Fibroblast of lung (primary cell): Measurements from ENCODE around the gene OCLN. TPM values are rescaled to one million over a fixed set of nuclear protein-coding genes. Genes with fewer than 3 reads are reported as not detected.

Source experiments
- DNase-seq, 2 donors: peaks; one replicate each; pipeline versions ENCODE4 v3.0.0 to v3.0.0-alpha.2; 2010; ENCODE audit warnings: low read depth in 2 of 2
- H2AFZ ChIP-seq: 2 replicates; pipeline ENCODE4 v1.5.1; 2012; ENCODE audit warnings: low read length, control low read depth, inconsistent platforms
- H3K27ac ChIP-seq: 2 replicates; pipeline ENCODE4 v1.5.1; 2011; ENCODE audit warnings: low read length, control low read depth; ENCODE audit not compliant: insufficient read depth
- H3K27me3 ChIP-seq: 2 replicates; pipeline ENCODE4 v1.5.1; 2011; ENCODE audit warnings: mild to moderate bottlenecking, low read length; ENCODE audit not compliant: control insufficient read depth, insufficient read depth
- H3K36me3 ChIP-seq: 2 replicates; pipeline ENCODE4 v1.5.1; 2011; ENCODE audit warnings: low read length; ENCODE audit not compliant: control insufficient read depth, insufficient read depth
- H3K4me1 ChIP-seq: 2 replicates; pipeline ENCODE4 v1.5.1; 2011; ENCODE audit warnings: low read length; ENCODE audit not compliant: control insufficient read depth, insufficient read depth; ENCODE audit errors: extremely low read depth
- H3K4me2 ChIP-seq: 2 replicates; pipeline ENCODE4 v1.5.1; 2011; ENCODE audit warnings: low read length, control low read depth; ENCODE audit not compliant: insufficient read depth; ENCODE audit errors: extremely low read depth
- H3K4me3 ChIP-seq, 4 experiments: fragments of 200-600 bp in 1 of 4; sonication (generic) in 1 of 4; replicated peaks in 1 of 4; 2 replicates each; pipeline ENCODE4 v1.5.1; 2011 to 2016; ENCODE audit warnings: low read length in 4 of 4, low read depth in 3 of 4, mild to moderate bottlenecking in 3 of 4, control low read depth in 2 of 4, inconsistent platforms in 1 of 4, mixed read lengths in 1 of 4; ENCODE audit not compliant: insufficient read depth in 1 of 4; ENCODE audit errors: control extremely low read depth in 1 of 4
- H3K79me2 ChIP-seq: 2 replicates; pipeline ENCODE4 v1.5.1; 2012; ENCODE audit warnings: mild to moderate bottlenecking, low read length, inconsistent platforms; ENCODE audit not compliant: control insufficient read depth, insufficient read depth
- H3K9ac ChIP-seq: 2 replicates; pipeline ENCODE4 v1.5.1; 2011; ENCODE audit warnings: mild to moderate bottlenecking, low read length, control low read depth; ENCODE audit not compliant: insufficient read depth
- H3K9me3 ChIP-seq: 2 replicates; pipeline ENCODE4 v1.5.1; 2012; ENCODE audit warnings: low read depth, low read length; ENCODE audit not compliant: control insufficient read depth, insufficient read depth
- H4K20me1 ChIP-seq: 2 replicates; pipeline ENCODE4 v1.5.1; 2011; ENCODE audit warnings: low read length; ENCODE audit not compliant: control insufficient read depth, insufficient read depth; ENCODE audit errors: extremely low read depth
- CTCF ChIP-seq, 2 donors: IDR thresholded peaks in 1 of 2; conservative IDR thresholded peaks in 1 of 2; 1 replicate in 1 of 2; 2 replicates in 1 of 2; pipeline ENCODE4 v1.5.1; 2011 to 2012; ENCODE audit warnings: low read length in 2 of 2, control low read depth in 1 of 2, inconsistent platforms in 1 of 2, low read depth in 1 of 2, mild to moderate bottlenecking in 1 of 2
- EZH2 ChIP-seq: IDR thresholded peaks from 2 replicates; pipeline ENCODE4 v1.5.1; 2012; ENCODE audit warnings: low read length, control low read depth, mild to moderate bottlenecking; ENCODE audit errors: missing control alignments
- polyA plus RNA-seq, 2 donors: library from polyadenylated mRNA; depleted of rRNA in 1 of 2; stranded (reverse) in 1 of 2; unstranded in 1 of 2; fragments of >200 nt; gene quantifications; 2 replicates each; pipeline ENCODE4 v1.2.1, GENCODE V29; 2011 to 2012; ENCODE audit warnings: missing spikeins in 1 of 2
- total RNA-seq: library from RNA; depleted of rRNA; stranded (reverse); fragments of >200 nt; gene quantifications from 2 replicates; pipeline ENCODE4 v1.2.1, GENCODE V29; 2014

OCLN gene
- total and polyA plus RNA-seq, 2 donors (not counting 1 experiment from before 2014, with no cell fraction given), result 3.1 to 7.8 TPM

DNA sequence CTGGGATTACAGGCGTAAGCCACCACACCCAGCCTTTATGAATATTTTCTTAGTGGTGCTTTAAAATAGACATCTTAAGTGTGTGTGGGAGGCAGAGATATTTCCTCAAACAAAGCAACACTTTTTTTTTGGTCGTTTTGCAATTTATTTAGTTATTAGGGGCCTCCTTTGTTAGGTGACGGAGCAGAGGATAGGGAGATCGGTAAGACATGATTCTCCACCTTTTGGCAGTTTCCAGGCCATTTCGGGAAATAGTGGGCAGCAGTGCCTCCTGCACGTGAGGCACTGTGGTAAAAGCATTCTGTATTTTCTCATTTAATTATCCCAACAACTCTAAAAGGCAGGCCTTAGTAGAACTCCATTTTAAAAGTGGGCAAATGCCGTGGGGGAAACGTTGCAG lies 1.9 kb downstream of the OCLN start:
- Histone ChIP-seq H3K9me3 (no peaks in the 10 kb centered on the region), H4K20me1 (no peaks in the 10 kb centered on the region), H2AFZ (no peak overlapping the region), H3K79me2 (no peaks in the 10 kb centered on the region), H3K4me3 (no peak overlapping the region), H3K27me3 (peaks cover 28% of the 10 kb centered on the region), H3K4me2 (no peak overlapping the region), H3K27ac (no peak overlapping the region), H3K36me3 (no peaks in the 10 kb centered on the region), H3K9ac (no peak overlapping the region), H3K4me1 (peaks cover 8% of the 10 kb centered on the region)
- no peak for DNase-seq
- TF ChIP-seq CTCF (conservative IDR thresholded peaks at IDR 0.05 in 1 of 2, IDR thresholded peaks at IDR 0.05 in 1 of 2; ENCODE audit: low read depth in 1 of 2, low read length in 2 of 2) (no peak), EZH2 (no peak)

GRCh38 chr5:69497006-69497520 lies 4.5 kb downstream of the OCLN start:
- peak; percentile 46 to 56 for DNase-seq
- Histone ChIP-seq H3K27me3 (peaks cover 15% of the 10 kb centered on the region), H3K79me2 (no peaks in the 10 kb centered on the region), H2AFZ (peak overlapping the region; percentile 21), H3K4me2 (no peak overlapping the region), H3K4me3 (no peak overlapping the region), H3K36me3 (no peaks in the 10 kb centered on the region), H3K9me3 (no peaks in the 10 kb centered on the region), H3K9ac (no peak overlapping the region), H3K4me1 (peaks cover 8% of the 10 kb centered on the region), H3K27ac (no peak overlapping the region), H4K20me1 (no peaks in the 10 kb centered on the region)
- TF ChIP-seq EZH2 (no peak), CTCF (conservative IDR thresholded peaks at IDR 0.05 in 1 of 2, IDR thresholded peaks at IDR 0.05 in 1 of 2; ENCODE audit: low read depth in 1 of 2, low read length in 2 of 2) (no peak)

DNA sequence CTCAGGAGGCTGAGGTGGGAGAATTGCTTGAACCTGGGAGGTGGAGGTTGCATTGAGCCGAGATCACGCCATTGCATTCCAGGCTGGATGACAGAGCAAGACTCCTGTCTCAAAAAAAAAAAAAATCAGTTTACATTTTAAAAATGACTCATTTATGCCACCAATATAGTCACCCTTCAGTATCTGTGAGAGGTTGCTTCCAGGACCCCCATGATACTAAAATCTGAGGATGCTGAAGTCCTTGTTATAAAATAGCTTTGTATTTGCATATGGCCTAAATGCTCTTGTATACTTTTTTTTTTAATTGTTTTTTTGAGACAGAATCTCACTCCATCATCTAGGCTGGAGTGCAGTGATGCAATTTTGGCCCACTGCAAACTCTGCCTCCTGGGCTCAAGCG lies 5.8 kb downstream of the OCLN start:
- peaks cover 16% of the 10 kb centered on the region for H3K4me1 ChIP-seq
- TF ChIP-seq EZH2 (no peak), CTCF (conservative IDR thresholded peaks at IDR 0.05 in 1 of 2, IDR thresholded peaks at IDR 0.05 in 1 of 2; ENCODE audit: low read depth in 1 of 2, low read length in 2 of 2) (no peak)
- H3K9ac ChIP-seq, result no peak overlapping the region
- H3K9me3 ChIP-seq, result no peaks in the 10 kb centered on the region
- no peaks in the 10 kb centered on the region for H3K36me3 ChIP-seq
- H3K27ac ChIP-seq, result no peak overlapping the region
- H4K20me1 ChIP-seq, result no peaks in the 10 kb centered on the region
- no peak overlapping the region for H3K4me2 ChIP-seq
- no peak overlapping the region for H2AFZ ChIP-seq
- DNase-seq, result peak in 1 of 2 donors; percentile 52
- no peaks in the 10 kb centered on the region for H3K79me2 ChIP-seq
- H3K27me3 ChIP-seq, result peaks cover 2% of the 10 kb centered on the region
- H3K4me3 ChIP-seq, result no peak overlapping the region
